ENCODE data around the gene MBOAT7.
"Not testable (repeated sequence)": the region's sequence is repeated elsewhere in the genome, so short reads cannot be mapped to it uniquely, and the experiment has no call there.

Gene MBOAT7

GRCh38 chr19:54221947-54222346 lies 32.6 kb upstream of the MBOAT7 start:
- not testable (repeated sequence) for H3K4me3 ChIP-seq (ENCODE audit: low read depth, low read length, poor library complexity, severe bottlenecking); H3K9ac ChIP-seq (ENCODE audit: low read length)

DNA sequence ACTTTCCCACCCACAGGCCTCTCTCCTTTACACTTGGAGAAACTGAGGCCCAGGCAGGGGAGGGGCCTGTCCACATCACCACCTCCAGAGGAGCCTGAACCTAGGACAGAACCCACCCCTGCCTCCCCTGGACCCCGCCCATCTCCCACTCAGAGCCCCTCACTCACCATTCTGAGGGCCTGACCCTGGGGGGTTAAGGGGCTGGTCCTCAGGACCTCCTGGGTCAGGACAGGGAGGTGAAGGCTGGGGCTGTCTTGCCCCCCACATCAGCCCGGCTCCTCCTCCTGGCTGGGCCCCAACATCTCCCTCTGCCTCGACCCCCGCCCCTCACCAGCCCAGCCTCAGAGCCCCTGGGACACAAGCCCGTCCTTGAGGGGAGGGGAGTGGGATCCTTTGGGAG lies 30.3 kb upstream of the MBOAT7 start:
- not testable (repeated sequence) for H3K27me3 ChIP-seq (ENCODE audit: insufficient read depth, low read length); H3K9me2 ChIP-seq (ENCODE audit: low read depth, low read length); H3K4me2 ChIP-seq (ENCODE audit: low read length); H3K79me2 ChIP-seq (ENCODE audit: insufficient read depth, low read length); H3K4me3 ChIP-seq (ENCODE audit: low read depth, low read length, poor library complexity, severe bottlenecking); H2AFZ ChIP-seq (ENCODE audit: low read length); H3K4me1 ChIP-seq (ENCODE audit: insufficient read depth, low read length, severe bottlenecking); H3K9me3 ChIP-seq (ENCODE audit: low read length); H3K27ac ChIP-seq (ENCODE audit: low read depth, low read length, poor library complexity, severe bottlenecking); H3K9ac ChIP-seq (ENCODE audit: low read length); H4K20me1 ChIP-seq (ENCODE audit: insufficient read depth, low read length); H3F3A ChIP-seq (ENCODE audit: insufficient read depth, low read length)
- peaks cover 34% of the 10 kb centered on the region for H3K36me3 ChIP-seq (ENCODE audit: insufficient read depth, low read length)

More at GRCh38 chr19:54221947-54222346, 32.6 kb upstream of the MBOAT7 start:
- not testable (repeated sequence) for H3K4me1 ChIP-seq (ENCODE audit: insufficient read depth, low read length, severe bottlenecking); H3K4me2 ChIP-seq (ENCODE audit: low read length); H3K9me2 ChIP-seq (ENCODE audit: low read depth, low read length); H4K20me1 ChIP-seq (ENCODE audit: insufficient read depth, low read length); H3K79me2 ChIP-seq (ENCODE audit: insufficient read depth, low read length); H2AFZ ChIP-seq (ENCODE audit: low read length); H3K27ac ChIP-seq (ENCODE audit: low read depth, low read length, poor library complexity, severe bottlenecking); H3K27me3 ChIP-seq (ENCODE audit: insufficient read depth, low read length); H3F3A ChIP-seq (ENCODE audit: insufficient read depth, low read length); H3K9me3 ChIP-seq (ENCODE audit: low read length)
- peaks cover 15% of the 10 kb centered on the region for H3K36me3 ChIP-seq (ENCODE audit: insufficient read depth, low read length)

- TF ChIP-seq, protein P1, sequence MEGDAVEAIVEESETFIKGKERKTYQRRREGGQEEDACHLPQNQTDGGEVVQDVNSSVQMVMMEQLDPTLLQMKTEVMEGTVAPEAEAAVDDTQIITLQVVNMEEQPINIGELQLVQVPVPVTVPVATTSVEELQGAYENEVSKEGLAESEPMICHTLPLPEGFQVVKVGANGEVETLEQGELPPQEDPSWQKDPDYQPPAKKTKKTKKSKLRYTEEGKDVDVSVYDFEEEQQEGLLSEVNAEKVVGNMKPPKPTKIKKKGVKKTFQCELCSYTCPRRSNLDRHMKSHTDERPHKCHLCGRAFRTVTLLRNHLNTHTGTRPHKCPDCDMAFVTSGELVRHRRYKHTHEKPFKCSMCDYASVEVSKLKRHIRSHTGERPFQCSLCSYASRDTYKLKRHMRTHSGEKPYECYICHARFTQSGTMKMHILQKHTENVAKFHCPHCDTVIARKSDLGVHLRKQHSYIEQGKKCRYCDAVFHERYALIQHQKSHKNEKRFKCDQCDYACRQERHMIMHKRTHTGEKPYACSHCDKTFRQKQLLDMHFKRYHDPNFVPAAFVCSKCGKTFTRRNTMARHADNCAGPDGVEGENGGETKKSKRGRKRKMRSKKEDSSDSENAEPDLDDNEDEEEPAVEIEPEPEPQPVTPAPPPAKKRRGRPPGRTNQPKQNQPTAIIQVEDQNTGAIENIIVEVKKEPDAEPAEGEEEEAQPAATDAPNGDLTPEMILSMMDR (IDR thresholded peaks at IDR 0.05; ENCODE audit: low read length) = no peak
- no peak for TF ChIP-seq EZH2 (IDR thresholded peaks at IDR 0.05; ENCODE audit: borderline replicate concordance, low read length)
- Histone ChIP-seq H3K79me2 (ENCODE audit: insufficient read depth, low read length) (no peaks in the 10 kb centered on the region), H3K9ac (ENCODE audit: low read length) (no peak overlapping the region), H2AFZ (ENCODE audit: low read length) (no peak overlapping the region), H3K9me3 (ENCODE audit: low read length) (no peaks in the 10 kb centered on the region), H3K4me1 (ENCODE audit: insufficient read depth, low read length, severe bottlenecking) (no peaks in the 10 kb centered on the region), H3K27ac (ENCODE audit: low read depth, low read length, poor library complexity, severe bottlenecking) (no peak overlapping the region), H3K36me3 (ENCODE audit: insufficient read depth, low read length) (peaks cover 34% of the 10 kb centered on the region), H3K27me3 (ENCODE audit: insufficient read depth, low read length) (no peaks in the 10 kb centered on the region), H3F3A (ENCODE audit: insufficient read depth, low read length) (no peaks in the 10 kb centered on the region), H4K20me1 (ENCODE audit: insufficient read depth, low read length) (no peaks in the 10 kb centered on the region), H3K9me2 (ENCODE audit: low read depth, low read length) (no peaks in the 10 kb centered on the region), H3K4me2 (ENCODE audit: low read length) (no peak overlapping the region), H3K4me3 (ENCODE audit: low read depth, low read length, poor library complexity, severe bottlenecking) (no peak overlapping the region)
Observed at GRCh38 chr19:54218960-54219661, 29.7 kb upstream of the MBOAT7 start.

DNA sequence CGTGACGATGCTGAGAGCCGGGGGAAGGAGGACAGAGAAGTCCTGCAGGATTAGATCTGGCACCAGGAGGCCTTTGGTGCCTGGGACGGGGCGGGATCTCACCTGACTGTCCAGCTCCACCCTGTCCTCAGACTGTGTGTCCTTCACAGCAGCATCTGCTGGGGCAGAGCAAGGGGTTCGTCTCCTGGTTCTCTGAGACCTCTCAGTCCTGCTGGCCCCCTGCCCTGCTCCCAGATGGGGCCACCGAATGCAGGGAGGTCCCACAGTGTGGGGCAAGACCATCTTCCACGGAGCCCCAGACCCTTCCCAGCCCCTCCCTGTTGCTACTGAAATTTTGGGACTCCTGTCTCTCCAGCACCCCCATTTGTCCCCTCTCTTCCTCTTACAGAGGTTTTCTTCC lies 28.9 kb upstream of the MBOAT7 start:
- no peak overlapping the region for H3K4me2 ChIP-seq (ENCODE audit: low read length)
- H3K27me3 ChIP-seq (ENCODE audit: insufficient read depth, low read length) = no peaks in the 10 kb centered on the region
- no peaks in the 10 kb centered on the region for H3K9me3 ChIP-seq (ENCODE audit: low read length)

GRCh38 chr19:54217517-54218247 lies 28.3 kb upstream of the MBOAT7 start:
- not testable (repeated sequence) for H3K9ac ChIP-seq (ENCODE audit: low read length); H3K27ac ChIP-seq (ENCODE audit: low read depth, low read length, poor library complexity, severe bottlenecking); H3K27me3 ChIP-seq (ENCODE audit: insufficient read depth, low read length); H3K4me3 ChIP-seq (ENCODE audit: low read depth, low read length, poor library complexity, severe bottlenecking); H3K9me3 ChIP-seq (ENCODE audit: low read length); H3K79me2 ChIP-seq (ENCODE audit: insufficient read depth, low read length); H3K4me1 ChIP-seq (ENCODE audit: insufficient read depth, low read length, severe bottlenecking); H3K9me2 ChIP-seq (ENCODE audit: low read depth, low read length); H3K4me2 ChIP-seq (ENCODE audit: low read length); H4K20me1 ChIP-seq (ENCODE audit: insufficient read depth, low read length); H3F3A ChIP-seq (ENCODE audit: insufficient read depth, low read length); H2AFZ ChIP-seq (ENCODE audit: low read length)
- H3K36me3 ChIP-seq (ENCODE audit: insufficient read depth, low read length) = peaks cover 41% of the 10 kb centered on the region

More for the DNA sequence above, 28.9 kb upstream of the MBOAT7 start:
- H3K4me1 ChIP-seq (ENCODE audit: insufficient read depth, low read length, severe bottlenecking) = no peaks in the 10 kb centered on the region
- H4K20me1 ChIP-seq (ENCODE audit: insufficient read depth, low read length) = no peaks in the 10 kb centered on the region
- no peaks in the 10 kb centered on the region for H3K9me2 ChIP-seq (ENCODE audit: low read depth, low read length)
- no peak overlapping the region for H3K9ac ChIP-seq (ENCODE audit: low read length)
- no peak overlapping the region for H3K4me3 ChIP-seq (ENCODE audit: low read depth, low read length, poor library complexity, severe bottlenecking)
- H3F3A ChIP-seq (ENCODE audit: insufficient read depth, low read length) = no peaks in the 10 kb centered on the region
- H3K27ac ChIP-seq (ENCODE audit: low read depth, low read length, poor library complexity, severe bottlenecking) = no peak overlapping the region
- no peak for TF ChIP-seq EZH2 (IDR thresholded peaks at IDR 0.05; ENCODE audit: borderline replicate concordance, low read length)
- TF ChIP-seq, protein P1 (IDR thresholded peaks at IDR 0.05; ENCODE audit: low read length) = no peak
- peaks cover 35% of the 10 kb centered on the region for H3K36me3 ChIP-seq (ENCODE audit: insufficient read depth, low read length)
- H3K79me2 ChIP-seq (ENCODE audit: insufficient read depth, low read length) = no peaks in the 10 kb centered on the region
- H2AFZ ChIP-seq (ENCODE audit: low read length) = no peak overlapping the region
